Liver (tissue), 9 donors: ENCODE measurements around the gene TXNIP. TPM values are rescaled to one million over a fixed set of nuclear protein-coding genes. Genes with fewer than 3 reads are reported as not detected.

Experiments
- DNase-seq: peaks from one replicate; pipeline ENCODE4 v3.0.0-alpha.2; 2017; ENCODE audit warnings: low spot score
- H3K27ac ChIP-seq, 2 donors: one replicate each; pipeline ENCODE4 v1.7.0; 2013; ENCODE audit warnings: inconsistent platforms in 2 of 2, low read length in 2 of 2, control low read depth in 1 of 2, low read depth in 1 of 2, mild to moderate bottlenecking in 1 of 2
- H3K27me3 ChIP-seq, 4 donors: one replicate each; pipeline versions ENCODE4 v1.6.1 to v1.7.0; 2013; ENCODE audit warnings: low read length in 3 of 4, inconsistent platforms in 1 of 4, mild to moderate bottlenecking in 1 of 4, moderate library complexity in 1 of 4; ENCODE audit not compliant: control insufficient read depth in 4 of 4, insufficient read depth in 4 of 4
- H3K36me3 ChIP-seq, 4 donors: one replicate each; pipeline versions ENCODE4 v1.6.1 to v1.7.0; 2013; ENCODE audit warnings: low read length in 3 of 4, mild to moderate bottlenecking in 3 of 4, low read depth in 1 of 4, moderate library complexity in 1 of 4; ENCODE audit not compliant: control insufficient read depth in 4 of 4, insufficient read depth in 3 of 4
- H3K4me1 ChIP-seq, 4 donors: one replicate each; pipeline versions ENCODE4 v1.6.1 to v1.7.0; 2013; ENCODE audit warnings: low read length in 3 of 4, mild to moderate bottlenecking in 3 of 4, moderate library complexity in 1 of 4; ENCODE audit not compliant: control insufficient read depth in 4 of 4, insufficient read depth in 4 of 4
- H3K4me3 ChIP-seq, 3 donors: one replicate each; pipeline versions ENCODE4 v1.6.1 to v1.7.0; 2013; ENCODE audit warnings: low read length in 3 of 3, control low read depth in 1 of 3, low read depth in 1 of 3, mild to moderate bottlenecking in 1 of 3
- H3K9ac ChIP-seq, 2 donors: one replicate each; pipeline ENCODE4 v1.7.0; 2013; ENCODE audit warnings: low read length in 2 of 2, mild to moderate bottlenecking in 2 of 2, moderate library complexity in 2 of 2, control low read depth in 1 of 2, low read depth in 1 of 2
- H3K9me3 ChIP-seq, 4 donors: one replicate each; pipeline versions ENCODE4 v1.6.1 to v1.7.0; 2013; ENCODE audit warnings: low read length in 3 of 4; ENCODE audit not compliant: control insufficient read depth in 4 of 4
- ATF3 ChIP-seq: IDR thresholded peaks from 2 replicates; pipeline ENCODE4 v1.6.1; 2016; ENCODE audit warnings: antibody characterized with exemption
- CTCF ChIP-seq: fragments of 150-350 bp; IDR thresholded peaks from 2 replicates; pipeline ENCODE4 v1.5.1; 2017; ENCODE audit warnings: improper control_type of control experiment, low read depth, low read length; ENCODE audit not compliant: missing input control
- EGR1 ChIP-seq, 2 donors: IDR thresholded peaks; 2 replicates each; pipeline ENCODE4 v1.6.1; 2016 to 2018; ENCODE audit warnings: antibody characterized with exemption in 2 of 2, low read depth in 2 of 2
- FOXA1 ChIP-seq: IDR thresholded peaks from 2 replicates; pipeline ENCODE4 v1.6.1; 2016; ENCODE audit warnings: antibody characterized with exemption
- FOXA2 ChIP-seq: IDR thresholded peaks from 2 replicates; pipeline ENCODE4 v1.6.1; 2016; ENCODE audit warnings: antibody characterized with exemption
- GABPA ChIP-seq, 2 donors: IDR thresholded peaks in 1 of 2; conservative IDR thresholded peaks in 1 of 2; 2 replicates each; pipeline ENCODE4 v1.6.1; 2016; ENCODE audit warnings: antibody characterized with exemption in 2 of 2, mild to moderate bottlenecking in 1 of 2, moderate library complexity in 1 of 2
- HNF4A ChIP-seq, 2 donors: conservative IDR thresholded peaks; 2 replicates each; pipeline ENCODE4 v1.6.1; 2016; ENCODE audit warnings: antibody characterized with exemption in 2 of 2, mild to moderate bottlenecking in 2 of 2
- HNF4G ChIP-seq: IDR thresholded peaks from 2 replicates; pipeline ENCODE4 v1.6.1; 2016; ENCODE audit warnings: antibody characterized with exemption
- JUND ChIP-seq, 2 donors: IDR thresholded peaks; 2 replicates each; pipeline ENCODE4 v1.6.1; 2016; ENCODE audit warnings: antibody characterized with exemption in 2 of 2
- NR2F2 ChIP-seq: IDR thresholded peaks from 2 replicates; pipeline ENCODE4 v1.6.1; 2016; ENCODE audit warnings: antibody characterized with exemption
- RAD21 ChIP-seq, 2 donors: IDR thresholded peaks; 2 replicates each; pipeline ENCODE4 v1.6.1; 2016; ENCODE audit warnings: antibody characterized with exemption in 2 of 2, mild to moderate bottlenecking in 2 of 2
- REST ChIP-seq: IDR thresholded peaks from 2 replicates; pipeline ENCODE4 v1.6.1; 2016; ENCODE audit warnings: antibody characterized with exemption, mild to moderate bottlenecking
- RXRA ChIP-seq, 2 donors: IDR thresholded peaks; 2 replicates each; pipeline ENCODE4 v1.6.1; 2017 to 2018; ENCODE audit warnings: antibody characterized with exemption in 2 of 2, mild to moderate bottlenecking in 1 of 2
- SP1 ChIP-seq: IDR thresholded peaks from 2 replicates; pipeline ENCODE4 v1.6.1; 2018; ENCODE audit warnings: antibody characterized with exemption, mild to moderate bottlenecking
- TAF1 ChIP-seq: conservative IDR thresholded peaks from 2 replicates; pipeline ENCODE4 v1.6.1; 2016; ENCODE audit warnings: antibody characterized with exemption, mild to moderate bottlenecking
- YY1 ChIP-seq: IDR thresholded peaks from 2 replicates; pipeline ENCODE4 v1.6.1; 2016; ENCODE audit warnings: antibody characterized with exemption, mild to moderate bottlenecking
- ZBTB33 ChIP-seq: IDR thresholded peaks from 2 replicates; pipeline ENCODE4 v1.6.1; 2016; ENCODE audit warnings: antibody characterized with exemption
- WGBS: extraction: QIAGEN DNeasy Blood & Tissue Kit; methylation state at CpG from one replicate; pipeline ENCODE4 v1.1.7; 2013; 5-methylcytosine and 5-hydroxymethylcytosine counted together
- polyA plus RNA-seq, 2 donors: library from polyadenylated mRNA; stranded (reverse) in 1 of 2; unstranded in 1 of 2; fragments of 200-250 nt in 1 of 2; fragments of >200 nt in 1 of 2; fragmentation: Nextera tagmentation in 1 of 2; extraction: Ambion mirVana in 1 of 2; gene quantifications; one replicate each; pipeline versions ENCODE4 v1.2.1 to v1.2.3, GENCODE V29; 2013 to 2015
- total RNA-seq, 2 donors: library from RNA; depleted of rRNA; stranded (reverse); fragments of >200 nt; gene quantifications; one replicate each; pipeline ENCODE4 v1.2.3, GENCODE V29; 2014
- donor health status: healthy.
- donor health status: healthy.
- donor health status: healthy.
- donor health status: healthy.
- donor health status: healthy.

TXNIP gene
- total and polyA plus RNA-seq, 4 donors: 53.8 to 223 (median 92.0) TPM

- TF ChIP-seq ATF3: no peak
- TF ChIP-seq SP1: peak; percentile 6
- no peak for TF ChIP-seq JUND (IDR thresholded peaks at IDR 0.05)
- peak overlapping the region; percentile 86 to 89 for H3K9ac ChIP-seq
- no peaks in the 10 kb centered on the region for H3K9me3 ChIP-seq
- peak overlapping the region; percentile 63 to 100 (median 86) for H3K4me3 ChIP-seq
- no peak for DNase-seq
- H3K27ac ChIP-seq: peak overlapping the region; percentile 79 to 95
- H3K36me3 ChIP-seq: peaks cover 6 to 29% (median 20%) of the 10 kb centered on the region in 4 donors
- H3K27me3 ChIP-seq: no peaks in the 10 kb centered on the region
- peaks cover 10 to 64% (median 41%) of the 10 kb centered on the region in 4 donors for H3K4me1 ChIP-seq
- WGBS: 48% methylated on average over 10 of the region's 10 CpGs
Observed at GRCh38 chr1:145994391-145995120, 1.8 kb downstream of the TXNIP start.

GRCh38 chr1:145993618-145994390 lies 2.6 kb downstream of the TXNIP start:
- 53% methylated on average over 6 of the region's 6 CpGs for WGBS
- Histone ChIP-seq H3K4me3 (peak overlapping the region; percentile 63 to 100 (median 86)), H3K9ac (peak overlapping the region; percentile 86 to 89), H3K4me1 (peaks cover 10 to 57% (median 36%) of the 10 kb centered on the region in 4 donors), H3K27ac (peak overlapping the region; percentile 79 to 95), H3K36me3 (peaks cover 6 to 29% (median 20%) of the 10 kb centered on the region in 4 donors), H3K27me3 (no peaks in the 10 kb centered on the region), H3K9me3 (no peaks in the 10 kb centered on the region)
- TF ChIP-seq TAF1: no peak
- no peak for TF ChIP-seq CTCF
- no peak for DNase-seq

GRCh38 chr1:145992958-145993617 lies 3.3 kb downstream of the TXNIP start:
- Histone ChIP-seq H3K27ac (peak overlapping the region in 1 of 2 donors; percentile 79), H3K27me3 (no peaks in the 10 kb centered on the region), H3K9me3 (no peaks in the 10 kb centered on the region), H3K9ac (peak overlapping the region in 1 of 2 donors; percentile 89), H3K4me3 (peak overlapping the region in 2 of 3 donors; percentile 63 to 86), H3K36me3 (peaks cover 6 to 29% (median 20%) of the 10 kb centered on the region in 4 donors), H3K4me1 (peaks cover 9 to 50% (median 33%) of the 10 kb centered on the region in 4 donors)
- DNase-seq: no peak
- WGBS: 23% methylated on average over 5 of the region's 5 CpGs
- peak; percentile 91 for TF ChIP-seq YY1
- no peak for TF ChIP-seq JUND (IDR thresholded peaks at IDR 0.05)
- no peak for TF ChIP-seq FOXA1
- peak; percentile 15 for TF ChIP-seq NR2F2
- no peak for TF ChIP-seq ZBTB33
- TF ChIP-seq SP1: peak; percentile 39
- peak; percentile 83 to 85 for TF ChIP-seq HNF4A (conservative IDR thresholded peaks at IDR 0.05)
- no peak for TF ChIP-seq ATF3
- no peak for TF ChIP-seq EGR1 (IDR thresholded peaks at IDR 0.05; ENCODE audit: low read depth in 2 of 2)
- no peak for TF ChIP-seq RAD21 (IDR thresholded peaks at IDR 0.05)
- no peak for TF ChIP-seq GABPA (IDR thresholded peaks at IDR 0.05 in 1 of 2, conservative IDR thresholded peaks at IDR 0.05 in 1 of 2)
- no peak for TF ChIP-seq REST
- TF ChIP-seq RXRA (IDR thresholded peaks at IDR 0.05): peak; percentile 18 to 39
- TF ChIP-seq HNF4G: peak; percentile 65
- no peak for TF ChIP-seq FOXA2
- no peak for TF ChIP-seq TAF1
